HG03196 (cell line): ENCODE data around the gene IL18RAP.

Source experiments
- ATAC-seq: cut with Tn5 transposase; IDR thresholded peaks from one replicate; pipeline ENCODE4 v1.9.1; 2021; ENCODE audit not compliant: unreplicated experiment

IL18RAP gene

GRCh38 chr2:102421890-102422759, 835 bp upstream of the IL18RAP start:
- no peak for ATAC-seq

- ATAC-seq, result no peak
Measured at GRCh38 chr2:102423368-102423767, 408 bp downstream of the IL18RAP start.

- peak; percentile 80 for ATAC-seq
Measured at GRCh38 chr2:102424754-102425153, 1.8 kb downstream of the IL18RAP start.

GRCh38 chr2:102425441-102426132, 2.6 kb downstream of the IL18RAP start:
- ATAC-seq, result no peak

GRCh38 chr2:102427249-102427648, 4.3 kb downstream of the IL18RAP start:
- ATAC-seq, result no peak

GRCh38 chr2:102428573-102428972, 5.6 kb downstream of the IL18RAP start:
- no peak for ATAC-seq

- no peak for ATAC-seq
Measured at GRCh38 chr2:102432386-102432785, 9.4 kb downstream of the IL18RAP start.

- ATAC-seq, result no peak
Measured at GRCh38 chr2:102433973-102434654, 11.2 kb downstream of the IL18RAP start.

- peak; percentile 58 for ATAC-seq
Measured at GRCh38 chr2:102434655-102435381, 11.9 kb downstream of the IL18RAP start.

GRCh38 chr2:102435741-102436140, 12.8 kb downstream of the IL18RAP start:
- ATAC-seq, result no peak

GRCh38 chr2:102436323-102436722, 13.4 kb downstream of the IL18RAP start:
- ATAC-seq, result no peak

GRCh38 chr2:102437122-102437521, 14.2 kb downstream of the IL18RAP start:
- no peak for ATAC-seq

GRCh38 chr2:102438111-102438510, 15.2 kb downstream of the IL18RAP start:
- ATAC-seq, result no peak

GRCh38 chr2:102438578-102438977, 15.6 kb downstream of the IL18RAP start:
- ATAC-seq, result no peak

- no peak for ATAC-seq
Measured at GRCh38 chr2:102439065-102439695, 16.2 kb downstream of the IL18RAP start.

GRCh38 chr2:102442967-102443828, 20.2 kb downstream of the IL18RAP start:
- ATAC-seq, result no peak

GRCh38 chr2:102444233-102444632, 21.3 kb downstream of the IL18RAP start:
- no peak for ATAC-seq

GRCh38 chr2:102446936-102447335, 24.0 kb downstream of the IL18RAP start:
- no peak for ATAC-seq

GRCh38 chr2:102449370-102449974, 26.5 kb downstream of the IL18RAP start:
- ATAC-seq, result no peak
